Endothelial cell of umbilical vein (primary cell): ENCODE data around the gene RNU1-1.

Experiments
- EZH2 ChIP-seq: IDR thresholded peaks from 2 replicates; pipeline ENCODE4 v1.6.1; 2012; ENCODE audit warnings: borderline replicate concordance, low read depth, mild to moderate bottlenecking, moderate library complexity, low read length, inconsistent platforms; ENCODE audit not compliant: severe bottlenecking
- FOS ChIP-seq: IDR thresholded peaks from 2 replicates; pipeline ENCODE4 v1.6.1; 2011; ENCODE audit warnings: mild to moderate bottlenecking, low read length, moderate library complexity, borderline replicate concordance; ENCODE audit not compliant: insufficient read depth
- GATA2 ChIP-seq: IDR thresholded peaks from 2 replicates; pipeline ENCODE4 v1.7.0; 2011; ENCODE audit warnings: low read depth, mild to moderate bottlenecking, moderate library complexity, mixed read lengths, low read length; ENCODE audit not compliant: insufficient read length, insufficient read depth
- JUN ChIP-seq: IDR thresholded peaks from 2 replicates; pipeline ENCODE4 v1.6.1; 2011; ENCODE audit warnings: borderline replicate concordance, low read depth; ENCODE audit not compliant: insufficient read length, insufficient read depth
- MAX ChIP-seq: IDR thresholded peaks from 2 replicates; pipeline ENCODE4 v1.6.1; 2011; ENCODE audit not compliant: insufficient read depth, insufficient read length
- MYC ChIP-seq: IDR thresholded peaks from one replicate; pipeline ENCODE4 v1.6.1; 2011; ENCODE audit warnings: mild to moderate bottlenecking, low read depth, low read length
- POLR2A ChIP-seq: IDR thresholded peaks from 2 replicates; pipeline ENCODE4 v1.6.1; 2012; ENCODE audit warnings: low read depth, mild to moderate bottlenecking, control low read depth, low read length
- POLR2AphosphoS5 ChIP-seq: IDR thresholded peaks from 2 replicates; pipeline ENCODE4 v1.6.1; 2012; ENCODE audit warnings: low read depth, mild to moderate bottlenecking, control low read depth, low read length, moderate library complexity; ENCODE audit not compliant: insufficient read depth
- TF ChIP-seq, protein P1 (sequence below), 2 donors: IDR thresholded peaks; 1 replicate in 1 of 2; 2 replicates in 1 of 2; pipeline ENCODE4 v1.5.1; 2011; ENCODE audit warnings: low read length in 2 of 2, mild to moderate bottlenecking in 2 of 2, moderate library complexity in 2 of 2, control low read depth in 1 of 2, inconsistent platforms in 1 of 2, low read depth in 1 of 2; ENCODE audit not compliant: insufficient read depth in 1 of 2; ENCODE audit errors: extremely low read depth in 1 of 2

- TF ChIP-seq JUN (no peak), MAX (no peak), EZH2 (no peak), POLR2A (no peak), GATA2 (no peak), POLR2AphosphoS5 (no peak), FOS (no peak), MYC (no peak)
- TF ChIP-seq, protein P1, sequence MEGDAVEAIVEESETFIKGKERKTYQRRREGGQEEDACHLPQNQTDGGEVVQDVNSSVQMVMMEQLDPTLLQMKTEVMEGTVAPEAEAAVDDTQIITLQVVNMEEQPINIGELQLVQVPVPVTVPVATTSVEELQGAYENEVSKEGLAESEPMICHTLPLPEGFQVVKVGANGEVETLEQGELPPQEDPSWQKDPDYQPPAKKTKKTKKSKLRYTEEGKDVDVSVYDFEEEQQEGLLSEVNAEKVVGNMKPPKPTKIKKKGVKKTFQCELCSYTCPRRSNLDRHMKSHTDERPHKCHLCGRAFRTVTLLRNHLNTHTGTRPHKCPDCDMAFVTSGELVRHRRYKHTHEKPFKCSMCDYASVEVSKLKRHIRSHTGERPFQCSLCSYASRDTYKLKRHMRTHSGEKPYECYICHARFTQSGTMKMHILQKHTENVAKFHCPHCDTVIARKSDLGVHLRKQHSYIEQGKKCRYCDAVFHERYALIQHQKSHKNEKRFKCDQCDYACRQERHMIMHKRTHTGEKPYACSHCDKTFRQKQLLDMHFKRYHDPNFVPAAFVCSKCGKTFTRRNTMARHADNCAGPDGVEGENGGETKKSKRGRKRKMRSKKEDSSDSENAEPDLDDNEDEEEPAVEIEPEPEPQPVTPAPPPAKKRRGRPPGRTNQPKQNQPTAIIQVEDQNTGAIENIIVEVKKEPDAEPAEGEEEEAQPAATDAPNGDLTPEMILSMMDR (IDR thresholded peaks at IDR 0.05; ENCODE audit: extremely low read depth in 1 of 2, insufficient read depth in 1 of 2, low read depth in 1 of 2, low read length in 2 of 2): no peak
Measured at GRCh38 chr1:16478091-16478490, 36.0 kb downstream of the RNU1-1 start.
